ENCODE measurements around the gene PPM1G.

- TF ChIP-seq CTCF (IDR thresholded peaks at IDR 0.05) = no peak
- TF ChIP-seq POLR2A (IDR thresholded peaks at IDR 0.05) = no peak
- TF ChIP-seq POLR2AphosphoS5 (IDR thresholded peaks at IDR 0.05) = no peak
Observed at GRCh38 chr2:27379383-27379835, 30.0 kb downstream of the PPM1G start.

Measured in suprapubic skin (tissue), 4 donors.